ENCODE data around the gene CASP7.

Gene CASP7

GRCh38 chr10:113695691-113696090 lies 16.0 kb downstream of the CASP7 start:
- no peak for TF ChIP-seq POLR2AphosphoS5 (IDR thresholded peaks at IDR 0.05; ENCODE audit: low read depth, low read length)
- TF ChIP-seq POLR2A (IDR thresholded peaks at IDR 0.05; ENCODE audit: low read depth, low read length) = no peak
- TF ChIP-seq TAF1 (IDR thresholded peaks at IDR 0.05; ENCODE audit: borderline replicate concordance, low read depth, low read length) = no peak
- FAIRE-seq = no peak
- DNase-seq (ENCODE audit: insufficient read length) = no peak

- no peak for TF ChIP-seq POLR2A (IDR thresholded peaks at IDR 0.05; ENCODE audit: low read depth, low read length)
- TF ChIP-seq TAF1 (IDR thresholded peaks at IDR 0.05; ENCODE audit: borderline replicate concordance, low read depth, low read length) = no peak
- no peak for TF ChIP-seq POLR2AphosphoS5 (IDR thresholded peaks at IDR 0.05; ENCODE audit: low read depth, low read length)
- FAIRE-seq = no peak
Observed at GRCh38 chr10:113697595-113697994, 17.9 kb downstream of the CASP7 start.

GRCh38 chr10:113704637-113705343 lies 25.1 kb downstream of the CASP7 start:
- no peak for DNase-seq (ENCODE audit: insufficient read length)
- TF ChIP-seq TAF1 (IDR thresholded peaks at IDR 0.05; ENCODE audit: borderline replicate concordance, low read depth, low read length) = no peak
- no peak for TF ChIP-seq POLR2AphosphoS5 (IDR thresholded peaks at IDR 0.05; ENCODE audit: low read depth, low read length)
- TF ChIP-seq POLR2A (IDR thresholded peaks at IDR 0.05; ENCODE audit: low read depth, low read length) = no peak

More at GRCh38 chr10:113697595-113697994, 17.9 kb downstream of the CASP7 start:
- no peak for DNase-seq (ENCODE audit: insufficient read length)

GRCh38 chr10:113705344-113705652 lies 25.6 kb downstream of the CASP7 start:
- FAIRE-seq = no peak
- no peak for DNase-seq (ENCODE audit: insufficient read length)
- TF ChIP-seq POLR2A (IDR thresholded peaks at IDR 0.05; ENCODE audit: low read depth, low read length) = no peak
- TF ChIP-seq TAF1 (IDR thresholded peaks at IDR 0.05; ENCODE audit: borderline replicate concordance, low read depth, low read length) = no peak
- TF ChIP-seq POLR2AphosphoS5 (IDR thresholded peaks at IDR 0.05; ENCODE audit: low read depth, low read length) = no peak

More at GRCh38 chr10:113704637-113705343, 25.1 kb downstream of the CASP7 start:
- FAIRE-seq = no peak

GRCh38 chr10:113706623-113707022 lies 26.9 kb downstream of the CASP7 start:
- no peak for FAIRE-seq
- no peak for TF ChIP-seq TAF1 (IDR thresholded peaks at IDR 0.05; ENCODE audit: borderline replicate concordance, low read depth, low read length)
- TF ChIP-seq POLR2AphosphoS5 (IDR thresholded peaks at IDR 0.05; ENCODE audit: low read depth, low read length) = no peak
- no peak for TF ChIP-seq POLR2A (IDR thresholded peaks at IDR 0.05; ENCODE audit: low read depth, low read length)

GRCh38 chr10:113708640-113709039 lies 28.9 kb downstream of the CASP7 start:
- DNase-seq (ENCODE audit: insufficient read length) (no peak), FAIRE-seq (no peak)
- TF ChIP-seq POLR2A (IDR thresholded peaks at IDR 0.05; ENCODE audit: low read depth, low read length) (no peak), TAF1 (IDR thresholded peaks at IDR 0.05; ENCODE audit: borderline replicate concordance, low read depth, low read length) (no peak)

More at GRCh38 chr10:113706623-113707022, 26.9 kb downstream of the CASP7 start:
- DNase-seq (ENCODE audit: insufficient read length) = no peak

- FAIRE-seq (no peak), DNase-seq (ENCODE audit: insufficient read length) (no peak)
- TF ChIP-seq TAF1 (IDR thresholded peaks at IDR 0.05; ENCODE audit: borderline replicate concordance, low read depth, low read length) (no peak), POLR2A (IDR thresholded peaks at IDR 0.05; ENCODE audit: low read depth, low read length) (no peak), POLR2AphosphoS5 (IDR thresholded peaks at IDR 0.05; ENCODE audit: low read depth, low read length) (no peak)
Observed at GRCh38 chr10:113709221-113709838, 29.6 kb downstream of the CASP7 start.

- TF ChIP-seq TAF1 (IDR thresholded peaks at IDR 0.05; ENCODE audit: borderline replicate concordance, low read depth, low read length) = no peak
- no peak for TF ChIP-seq POLR2A (IDR thresholded peaks at IDR 0.05; ENCODE audit: low read depth, low read length)
- TF ChIP-seq POLR2AphosphoS5 (IDR thresholded peaks at IDR 0.05; ENCODE audit: low read depth, low read length) = no peak
- FAIRE-seq (no peak), DNase-seq (ENCODE audit: insufficient read length) (no peak)
Observed at GRCh38 chr10:113711142-113711541, 31.4 kb downstream of the CASP7 start.

GRCh38 chr10:113712024-113712423 lies 32.3 kb downstream of the CASP7 start:
- no peak for DNase-seq (ENCODE audit: insufficient read length)
- TF ChIP-seq POLR2AphosphoS5 (IDR thresholded peaks at IDR 0.05; ENCODE audit: low read depth, low read length) = no peak
- no peak for TF ChIP-seq TAF1 (IDR thresholded peaks at IDR 0.05; ENCODE audit: borderline replicate concordance, low read depth, low read length)
- TF ChIP-seq POLR2A (IDR thresholded peaks at IDR 0.05; ENCODE audit: low read depth, low read length) = no peak
- FAIRE-seq = no peak

- TF ChIP-seq POLR2A (IDR thresholded peaks at IDR 0.05; ENCODE audit: low read depth, low read length) (no peak), TAF1 (IDR thresholded peaks at IDR 0.05; ENCODE audit: borderline replicate concordance, low read depth, low read length) (no peak), POLR2AphosphoS5 (IDR thresholded peaks at IDR 0.05; ENCODE audit: low read depth, low read length) (no peak)
- FAIRE-seq = no peak
- DNase-seq (ENCODE audit: insufficient read length) = no peak
Observed at GRCh38 chr10:113712755-113713639, 33.3 kb downstream of the CASP7 start.

GRCh38 chr10:113713640-113713982 lies 33.9 kb downstream of the CASP7 start:
- DNase-seq (ENCODE audit: insufficient read length) (no peak), FAIRE-seq (no peak)
- TF ChIP-seq TAF1 (IDR thresholded peaks at IDR 0.05; ENCODE audit: borderline replicate concordance, low read depth, low read length) = no peak
- no peak for TF ChIP-seq POLR2A (IDR thresholded peaks at IDR 0.05; ENCODE audit: low read depth, low read length)
- TF ChIP-seq POLR2AphosphoS5 (IDR thresholded peaks at IDR 0.05; ENCODE audit: low read depth, low read length) = no peak
